HG02610 (cell line): ENCODE data around the gene QSER1.
"Not testable (repeated sequence)": the region's sequence is repeated elsewhere in the genome, so short reads cannot be mapped to it uniquely, and the experiment has no call there.

ENCODE experiments used
- ATAC-seq: cut with Tn5 transposase; IDR thresholded peaks from one replicate; pipeline ENCODE4 v1.9.1; 2021; ENCODE audit warnings: mild to moderate bottlenecking, moderate library complexity; ENCODE audit not compliant: unreplicated experiment

Gene QSER1

GRCh38 chr11:32892355-32893092, at the start of gene QSER1:
Gene QSER1 (plus strand): TSS chr11:32892811. CDS start chr11:32893126, 315 bp downstream.
- peak; percentile 55 for ATAC-seq

- ATAC-seq, result no peak
Observed at GRCh38 chr11:32843544-32843943, 49.1 kb upstream of the QSER1 start.

- ATAC-seq, result no peak
Observed at GRCh38 chr11:32847511-32847910, 45.1 kb upstream of the QSER1 start.

- ATAC-seq, result no peak
Observed at GRCh38 chr11:32849761-32850160, 42.9 kb upstream of the QSER1 start.

GRCh38 chr11:32851251-32851650, 41.4 kb upstream of the QSER1 start:
- no peak for ATAC-seq

GRCh38 chr11:32852207-32852606, 40.4 kb upstream of the QSER1 start:
- ATAC-seq, result no peak

GRCh38 chr11:32855601-32856000, 37.0 kb upstream of the QSER1 start:
- no peak for ATAC-seq

GRCh38 chr11:32858731-32859130, 33.9 kb upstream of the QSER1 start:
- ATAC-seq, result no peak

- ATAC-seq, result no peak
Observed at GRCh38 chr11:32861850-32862577, 30.6 kb upstream of the QSER1 start.

GRCh38 chr11:32864555-32864954, 28.1 kb upstream of the QSER1 start:
- ATAC-seq, result no peak

- not testable (repeated sequence) for ATAC-seq
Observed at GRCh38 chr11:32868752-32869151, 23.9 kb upstream of the QSER1 start.

GRCh38 chr11:32870676-32871075, 21.9 kb upstream of the QSER1 start:
- ATAC-seq, result no peak

- ATAC-seq, result no peak
Observed at GRCh38 chr11:32874132-32874531, 18.5 kb upstream of the QSER1 start.

- ATAC-seq, result no peak
Observed at GRCh38 chr11:32881286-32881685, 11.3 kb upstream of the QSER1 start.

GRCh38 chr11:32883421-32883820, 9.2 kb upstream of the QSER1 start:
- no peak for ATAC-seq

GRCh38 chr11:32884023-32884422, 8.6 kb upstream of the QSER1 start:
- ATAC-seq, result no peak

GRCh38 chr11:32884770-32885384, 7.7 kb upstream of the QSER1 start:
- no peak for ATAC-seq

- no peak for ATAC-seq
Observed at GRCh38 chr11:32885556-32885955, 7.1 kb upstream of the QSER1 start.

GRCh38 chr11:32886180-32886579, 6.4 kb upstream of the QSER1 start:
- ATAC-seq, result no peak

- not testable (repeated sequence) for ATAC-seq
Observed at GRCh38 chr11:32887707-32888383, 4.8 kb upstream of the QSER1 start.

GRCh38 chr11:32888384-32888710, 4.3 kb upstream of the QSER1 start:
- not testable (repeated sequence) for ATAC-seq
